Karpas-422 (cell line): ENCODE measurements around the gene LETMD1. TPM values are rescaled to one million over a fixed set of nuclear protein-coding genes. Genes with fewer than 3 reads are reported as not detected.

Source experiments
- DNase-seq: peaks from one replicate; pipeline ENCODE4 v3.0.0-alpha.2; 2015
- H2AFZ ChIP-seq: fragments of 200-600 bp; sonication (generic); 2 replicates; pipeline ENCODE4 v1.6.1; 2014; ENCODE audit warnings: antibody characterized with exemption, low read length, mixed read lengths
- H3K27ac ChIP-seq: fragments of 200-600 bp; sonication (generic); 2 replicates; pipeline ENCODE4 v1.5.1; 2014; ENCODE audit warnings: mild to moderate bottlenecking, low read length, moderate library complexity
- H3K27me3 ChIP-seq: fragments of 200-600 bp; sonication (generic); 2 replicates; pipeline ENCODE4 v1.6.1; 2014; ENCODE audit warnings: low read length, mixed read lengths
- H3K36me3 ChIP-seq: fragments of 200-600 bp; sonication (generic); 2 replicates; pipeline ENCODE4 v1.6.1; 2014; ENCODE audit warnings: low read length, mixed read lengths; ENCODE audit not compliant: insufficient read depth
- H3K4me1 ChIP-seq: fragments of 200-600 bp; sonication (generic); 2 replicates; pipeline ENCODE4 v1.6.1; 2014; ENCODE audit warnings: mild to moderate bottlenecking, low read length, mixed read lengths
- H3K4me2 ChIP-seq: fragments of 200-600 bp; sonication (generic); 2 replicates; pipeline ENCODE4 v1.6.1; 2014; ENCODE audit warnings: low read length, low read depth, mild to moderate bottlenecking; ENCODE audit not compliant: poor library complexity, severe bottlenecking
- H3K4me3 ChIP-seq: fragments of 200-600 bp; sonication (generic); 2 replicates; pipeline ENCODE4 v1.5.1; 2014; ENCODE audit warnings: mild to moderate bottlenecking, antibody characterized with exemption, low read length, mixed read lengths
- H3K79me2 ChIP-seq: fragments of 200-600 bp; sonication (generic); 2 replicates; pipeline ENCODE4 v1.6.1; 2014; ENCODE audit warnings: mild to moderate bottlenecking, low read length, mixed read lengths
- H3K9ac ChIP-seq: fragments of 200-600 bp; sonication (generic); 2 replicates; pipeline ENCODE4 v1.6.0; 2014; ENCODE audit warnings: low read length
- H3K9me2 ChIP-seq: fragments of 200-600 bp; sonication (generic), shearing (Covaris generic); replicated peaks from 2 replicates; pipeline ENCODE4 v1.6.0; 2014; ENCODE audit warnings: mild to moderate bottlenecking, low read length, moderate library complexity; ENCODE audit not compliant: insufficient read depth
- H3K9me3 ChIP-seq: fragments of 300-700, 200-600 bp; sonication (generic); 2 replicates; pipeline ENCODE4 v1.6.1; 2014; ENCODE audit warnings: low read length, mixed read lengths
- H4K20me1 ChIP-seq: fragments of 200-600 bp; sonication (generic); 2 replicates; pipeline ENCODE4 v1.6.1; 2014; ENCODE audit warnings: mild to moderate bottlenecking, antibody characterized with exemption, low read length, low read depth; ENCODE audit not compliant: insufficient read depth
- total RNA-seq: library from RNA; depleted of rRNA; stranded (reverse); fragments of >200 nt; shearing (Covaris generic); gene quantifications from 2 replicates; pipeline ENCODE4 v1.2.3, GENCODE V29; 2014; ENCODE audit warnings: low replicate concordance

The LETMD1 gene
- total RNA-seq, 1 experiment from 2014 or later = 105 TPM

- DNase-seq = no peak
- H2AFZ ChIP-seq = no peak overlapping the region
- H3K27me3 ChIP-seq = no peaks in the 10 kb centered on the region
- H3K9me3 ChIP-seq = no peaks in the 10 kb centered on the region
- peaks cover 31% of the 10 kb centered on the region; the same call in 1 of the 2 replicates for H3K36me3 ChIP-seq
- no peaks in the 10 kb centered on the region for H4K20me1 ChIP-seq
- no peaks in the 10 kb centered on the region for H3K9me2 ChIP-seq
- no peak overlapping the region for H3K4me3 ChIP-seq
- H3K4me2 ChIP-seq = no peak overlapping the region
- H3K9ac ChIP-seq = no peak overlapping the region
- no peak overlapping the region for H3K27ac ChIP-seq
- no peaks in the 10 kb centered on the region for H3K4me1 ChIP-seq
- H3K79me2 ChIP-seq = 0 out of 2 replicates have a peak, but pooled peaks cover 7% of the 10 kb centered on the region
Observed at GRCh38 chr12:51056242-51056641, 8.1 kb downstream of the LETMD1 start.

- Histone ChIP-seq H4K20me1 (no peaks in the 10 kb centered on the region), H3K9me2 (no peaks in the 10 kb centered on the region), H3K36me3 (peaks cover 31% of the 10 kb centered on the region; the same call in 1 of the 2 replicates)
Observed at GRCh38 chr12:51059086-51059485, 11.0 kb downstream of the LETMD1 start.

GRCh38 chr12:51062631-51063397, 14.7 kb downstream of the LETMD1 start:
- Histone ChIP-seq H3K27me3 (no peaks in the 10 kb centered on the region), H3K4me3 (no peak overlapping the region), H4K20me1 (no peaks in the 10 kb centered on the region), H3K27ac (no peak overlapping the region), H3K4me1 (no peaks in the 10 kb centered on the region), H3K4me2 (no peak overlapping the region), H3K36me3 (peaks cover 21% of the 10 kb centered on the region; the same call in 1 of the 2 replicates), H3K9me2 (no peaks in the 10 kb centered on the region), H3K79me2 (no peaks in the 10 kb centered on the region), H3K9ac (no peak overlapping the region), H3K9me3 (no peaks in the 10 kb centered on the region), H2AFZ (no peak overlapping the region)
- DNase-seq = no peak

More at GRCh38 chr12:51059086-51059485, 11.0 kb downstream of the LETMD1 start:
- H3K27ac ChIP-seq = no peak overlapping the region
- no peak overlapping the region for H3K4me3 ChIP-seq
- no peak overlapping the region for H3K9ac ChIP-seq
- no peaks in the 10 kb centered on the region for H3K79me2 ChIP-seq
- H3K27me3 ChIP-seq = no peaks in the 10 kb centered on the region
- H3K9me3 ChIP-seq = no peaks in the 10 kb centered on the region
- H2AFZ ChIP-seq = no peak overlapping the region
- H3K4me2 ChIP-seq = no peak overlapping the region
- H3K4me1 ChIP-seq = no peaks in the 10 kb centered on the region
- DNase-seq = peak; percentile 33

GRCh38 chr12:51065530-51065929, 17.4 kb downstream of the LETMD1 start:
- Histone ChIP-seq H3K27ac (no peak overlapping the region), H2AFZ (no peak overlapping the region), H3K36me3 (peaks cover 18% of the 10 kb centered on the region; the same call in 1 of the 2 replicates), H3K9me3 (no peaks in the 10 kb centered on the region), H3K27me3 (no peaks in the 10 kb centered on the region), H3K9me2 (no peaks in the 10 kb centered on the region), H3K9ac (no peak overlapping the region), H3K4me3 (no peak overlapping the region), H3K4me2 (no peak overlapping the region), H3K4me1 (no peaks in the 10 kb centered on the region), H4K20me1 (no peaks in the 10 kb centered on the region), H3K79me2 (no peaks in the 10 kb centered on the region)
- no peak for DNase-seq

GRCh38 chr12:51067229-51067628, 19.1 kb downstream of the LETMD1 start:
- H3K9me3 ChIP-seq = no peaks in the 10 kb centered on the region
- no peak overlapping the region for H3K9ac ChIP-seq
- H3K4me3 ChIP-seq = no peak overlapping the region
- H3K9me2 ChIP-seq = no peaks in the 10 kb centered on the region
- no peak overlapping the region for H3K27ac ChIP-seq
- H3K4me2 ChIP-seq = no peak overlapping the region
- no peaks in the 10 kb centered on the region for H3K79me2 ChIP-seq
- DNase-seq = no peak
- H3K27me3 ChIP-seq = no peaks in the 10 kb centered on the region
- no peak overlapping the region for H2AFZ ChIP-seq
- H3K4me1 ChIP-seq = no peaks in the 10 kb centered on the region
- no peaks in the 10 kb centered on the region for H4K20me1 ChIP-seq
- peaks cover 9% of the 10 kb centered on the region; the same call in 1 of the 2 replicates for H3K36me3 ChIP-seq

GRCh38 chr12:51067771-51068170, 19.6 kb downstream of the LETMD1 start:
- Histone ChIP-seq H3K4me3 (no peak overlapping the region), H3K9me3 (no peaks in the 10 kb centered on the region)

GRCh38 chr12:51070004-51070403, 21.9 kb downstream of the LETMD1 start:
- Histone ChIP-seq H3K27me3 (no peaks in the 10 kb centered on the region), H3K36me3 (peaks cover 3% of the 10 kb centered on the region; the same call in 1 of the 2 replicates), H4K20me1 (no peaks in the 10 kb centered on the region), H3K9ac (no peak overlapping the region), H3K79me2 (no peaks in the 10 kb centered on the region), H3K27ac (no peak overlapping the region), H3K9me3 (no peaks in the 10 kb centered on the region), H3K9me2 (no peaks in the 10 kb centered on the region), H3K4me3 (no peak overlapping the region), H2AFZ (no peak overlapping the region), H3K4me1 (no peaks in the 10 kb centered on the region), H3K4me2 (no peak overlapping the region)
- no peak for DNase-seq

More at GRCh38 chr12:51067771-51068170, 19.6 kb downstream of the LETMD1 start:
- H3K36me3 ChIP-seq = peaks cover 4% of the 10 kb centered on the region; the same call in 1 of the 2 replicates
- no peak overlapping the region for H2AFZ ChIP-seq
- no peak for DNase-seq
- no peaks in the 10 kb centered on the region for H3K27me3 ChIP-seq
- H3K27ac ChIP-seq = no peak overlapping the region
- H3K9me2 ChIP-seq = no peaks in the 10 kb centered on the region
- no peaks in the 10 kb centered on the region for H3K79me2 ChIP-seq
- H3K4me1 ChIP-seq = no peaks in the 10 kb centered on the region
- no peak overlapping the region for H3K9ac ChIP-seq
- no peaks in the 10 kb centered on the region for H4K20me1 ChIP-seq
- H3K4me2 ChIP-seq = no peak overlapping the region

GRCh38 chr12:51071663-51072062, 23.5 kb downstream of the LETMD1 start:
- Histone ChIP-seq H3K4me3 (no peak overlapping the region), H2AFZ (no peak overlapping the region), H3K79me2 (peaks cover 5% of the 10 kb centered on the region), H3K9me2 (no peaks in the 10 kb centered on the region), H3K9ac (no peak overlapping the region), H3K4me2 (no peak overlapping the region), H3K4me1 (no peaks in the 10 kb centered on the region), H3K27ac (no peak overlapping the region), H3K9me3 (no peaks in the 10 kb centered on the region), H3K36me3 (peaks cover 3% of the 10 kb centered on the region; the same call in 1 of the 2 replicates), H3K27me3 (no peaks in the 10 kb centered on the region), H4K20me1 (no peaks in the 10 kb centered on the region)
- DNase-seq = no peak
